Endothelial cell of umbilical vein (primary cell): ENCODE measurements around the gene EEFSEC. TPM values are rescaled to one million over a fixed set of nuclear protein-coding genes. Genes with fewer than 3 reads are reported as not detected.

ENCODE experiments used
- BruUV-seq: library from RNA; stranded (reverse); fragments of 400-500 nt; replicated peaks from 2 replicates; lab custom pipeline; 2021; lab: Mats Ljungman, UMichigan
- CTCF ChIA-PET: fragments of 300-600, 350-600 bp; sonication (Branson Sonifier 250); formaldehyde crosslinking; loops from one replicate; lab custom pipeline; 2021; ENCODE audit warnings: antibody characterized with exemption, inconsistent platforms; lab: Charles Lee
- POLR2A ChIA-PET: fragments of 300-600, 350-600 bp; sonication (Branson Sonifier 250); formaldehyde crosslinking; loops from one replicate; lab custom pipeline; 2021; ENCODE audit warnings: antibody characterized with exemption, inconsistent platforms; lab: Charles Lee
- DNase-seq: peaks from one replicate; pipeline ENCODE4 v3.0.0-alpha.2; 2011; ENCODE audit warnings: low read depth, low spot score
- FAIRE-seq: peaks from 2 replicates; lab custom pipeline; 2011; peaks lifted over from hg19 to GRCh38; lab: Jason Lieb, UNC
- H2AFZ ChIP-seq: 2 replicates; pipeline ENCODE4 v1.6.0; 2012; ENCODE audit warnings: low read depth, low read length, control low read depth, inconsistent platforms
- H3K27ac ChIP-seq: 2 replicates; pipeline ENCODE4 v1.5.1; 2011; ENCODE audit warnings: low read depth, mild to moderate bottlenecking, control low read depth, low read length, moderate library complexity; ENCODE audit not compliant: insufficient read depth
- H3K27me3 ChIP-seq, 2 experiments: 2 replicates each; pipeline versions ENCODE4 v1.6.0 to v1.6.1; 2011; ENCODE audit warnings: low read length in 2 of 2, mixed read lengths in 1 of 2; ENCODE audit not compliant: control insufficient read depth in 2 of 2, insufficient read depth in 2 of 2
- H3K36me3 ChIP-seq, 2 experiments: 2 replicates in 1 of 2; 3 replicates in 1 of 2; pipeline ENCODE4 v1.5.1; 2011; ENCODE audit warnings: low read length in 2 of 2, mild to moderate bottlenecking in 1 of 2, moderate library complexity in 1 of 2; ENCODE audit not compliant: control insufficient read depth in 2 of 2, insufficient read depth in 2 of 2; ENCODE audit errors: extremely low read depth in 1 of 2
- H3K4me1 ChIP-seq: 3 replicates; pipeline ENCODE4 v1.5.1; 2011; ENCODE audit warnings: mild to moderate bottlenecking, low read length; ENCODE audit not compliant: control insufficient read depth, insufficient read depth; ENCODE audit errors: extremely low read depth
- H3K4me2 ChIP-seq: 2 replicates; pipeline ENCODE4 v1.6.1; 2011; ENCODE audit warnings: low read length, control low read depth, mixed read lengths; ENCODE audit not compliant: insufficient read depth
- H3K4me3 ChIP-seq, 3 experiments: fragments of 200-600 bp in 1 of 3; sonication (generic), shearing (Covaris generic) in 1 of 3; replicated peaks in 1 of 3; 2 replicates each; pipeline ENCODE4 v1.5.1; 2011 to 2016; ENCODE audit warnings: control low read depth in 3 of 3, low read length in 3 of 3, mild to moderate bottlenecking in 2 of 3, inconsistent platforms in 1 of 3, low read depth in 1 of 3, moderate library complexity in 1 of 3; ENCODE audit not compliant: insufficient read depth in 1 of 3
- H3K79me2 ChIP-seq: 2 replicates; pipeline ENCODE4 v1.6.0; 2012; ENCODE audit warnings: low read length, inconsistent platforms; ENCODE audit not compliant: control insufficient read depth, insufficient read depth
- H3K9ac ChIP-seq: replicated peaks from 2 replicates; pipeline ENCODE3; 2011; ENCODE audit warnings: low read length, control low read depth; ENCODE audit not compliant: insufficient read depth; ENCODE audit errors: extremely low read depth
- H3K9me1 ChIP-seq: replicated peaks from 3 replicates; pipeline ENCODE4 v1.6.0; 2011; ENCODE audit warnings: mild to moderate bottlenecking, low read length; ENCODE audit not compliant: control insufficient read depth, insufficient read depth; ENCODE audit errors: extremely low read depth
- H3K9me3 ChIP-seq: replicated peaks from 2 replicates; pipeline ENCODE4 v1.5.1; 2012; ENCODE audit warnings: low read length, inconsistent platforms; ENCODE audit not compliant: control insufficient read depth, insufficient read depth
- H4K20me1 ChIP-seq: replicated peaks from 2 replicates; pipeline ENCODE3; 2011; ENCODE audit warnings: mild to moderate bottlenecking, low read length; ENCODE audit not compliant: control insufficient read depth, insufficient read depth; ENCODE audit errors: extremely low read depth
- CTCF ChIP-seq, 2 donors: IDR thresholded peaks; 1 replicate in 1 of 2; 2 replicates in 1 of 2; pipeline ENCODE4 v1.5.1; 2011; ENCODE audit warnings: low read length in 2 of 2, mild to moderate bottlenecking in 2 of 2, moderate library complexity in 2 of 2, control low read depth in 1 of 2, inconsistent platforms in 1 of 2, low read depth in 1 of 2; ENCODE audit not compliant: insufficient read depth in 1 of 2; ENCODE audit errors: extremely low read depth in 1 of 2
- EZH2 ChIP-seq: IDR thresholded peaks from 2 replicates; pipeline ENCODE4 v1.6.1; 2012; ENCODE audit warnings: borderline replicate concordance, low read depth, mild to moderate bottlenecking, moderate library complexity, low read length, inconsistent platforms; ENCODE audit not compliant: severe bottlenecking
- FOS ChIP-seq: IDR thresholded peaks from 2 replicates; pipeline ENCODE4 v1.6.1; 2011; ENCODE audit warnings: mild to moderate bottlenecking, low read length, moderate library complexity, borderline replicate concordance; ENCODE audit not compliant: insufficient read depth
- GATA2 ChIP-seq: IDR thresholded peaks from 2 replicates; pipeline ENCODE4 v1.7.0; 2011; ENCODE audit warnings: low read depth, mild to moderate bottlenecking, moderate library complexity, mixed read lengths, low read length; ENCODE audit not compliant: insufficient read length, insufficient read depth
- JUN ChIP-seq: IDR thresholded peaks from 2 replicates; pipeline ENCODE4 v1.6.1; 2011; ENCODE audit warnings: borderline replicate concordance, low read depth; ENCODE audit not compliant: insufficient read length, insufficient read depth
- MAX ChIP-seq: IDR thresholded peaks from 2 replicates; pipeline ENCODE4 v1.6.1; 2011; ENCODE audit not compliant: insufficient read depth, insufficient read length
- MYC ChIP-seq: IDR thresholded peaks from one replicate; pipeline ENCODE4 v1.6.1; 2011; ENCODE audit warnings: mild to moderate bottlenecking, low read depth, low read length
- POLR2A ChIP-seq: IDR thresholded peaks from 2 replicates; pipeline ENCODE4 v1.6.1; 2012; ENCODE audit warnings: low read depth, mild to moderate bottlenecking, control low read depth, low read length
- POLR2AphosphoS5 ChIP-seq: IDR thresholded peaks from 2 replicates; pipeline ENCODE4 v1.6.1; 2012; ENCODE audit warnings: low read depth, mild to moderate bottlenecking, control low read depth, low read length, moderate library complexity; ENCODE audit not compliant: insufficient read depth
- dilution Hi-C: fragments of 300-500 bp; cut with MboI; formaldehyde crosslinking; loops from one replicate; pipeline ENCODE4 v1.15.0; 2019; ENCODE audit warnings: low sequenced_read_pairs; ENCODE audit not compliant: extremely low pct_ligation_motif_present
- intact Hi-C: fragments of 100-400 bp; cut with micrococcal nuclease; formaldehyde crosslinking; loops from one replicate; pipeline ENCODE4 v1.10.0; 2022
- polyA plus RNA-seq, 4 experiments: library from polyadenylated mRNA; depleted of rRNA in 3 of 4; stranded (reverse) in 3 of 4; unstranded in 1 of 4; fragments of >200 nt; gene quantifications; 2 replicates each; pipeline versions ENCODE4 v1.2.1 to v1.2.3, GENCODE V29; 2011 to 2012; ENCODE audit warnings: missing spikeins in 1 of 4
- total RNA-seq: library from RNA; stranded (reverse); gene quantifications from 2 replicates; pipeline ENCODE4 v1.2.3, GENCODE V29; 2021

Gene EEFSEC
- total and polyA plus RNA-seq, 2 donors (not counting 3 experiments of a cell fraction or from before 2014, with no cell fraction given) = 13.1 to 14.5 TPM

- no peaks in the 10 kb centered on the region for H4K20me1 ChIP-seq
- H3K27ac ChIP-seq = no peak overlapping the region
- POLR2A ChIA-PET = no interaction called here
- no peak for TF ChIP-seq FOS
- TF ChIP-seq EZH2 = no peak
- no peak for TF ChIP-seq CTCF (IDR thresholded peaks at IDR 0.05; ENCODE audit: extremely low read depth in 1 of 2, insufficient read depth in 1 of 2, low read depth in 1 of 2, low read length in 2 of 2)
- TF ChIP-seq MAX = no peak
- TF ChIP-seq POLR2AphosphoS5 = no peak
- TF ChIP-seq GATA2 = no peak
- TF ChIP-seq JUN = no peak
- no peak for TF ChIP-seq POLR2A
- no peak for TF ChIP-seq MYC
- H3K9ac ChIP-seq = no peak overlapping the region
- no peaks in the 10 kb centered on the region for H3K79me2 ChIP-seq
- dilution Hi-C loops = no loop called here
- FAIRE-seq = no peak
- no peaks in the 10 kb centered on the region for H3K27me3 ChIP-seq
- no peak overlapping the region for H3K4me3 ChIP-seq
- H3K4me2 ChIP-seq = no peak overlapping the region
- no TSS peak for BruUV-seq
- CTCF ChIA-PET = interaction anchor here (4.5 kb wide), 1 partner anchor 13 kb away, joined by 32 read pairs; no protein-coding TSS in a partner anchor
- H3K9me1 ChIP-seq = no peaks in the 10 kb centered on the region
- intact Hi-C loops = no loop called here
- H2AFZ ChIP-seq = no peak overlapping the region
- H3K36me3 ChIP-seq = no peaks in the 10 kb centered on the region
- DNase-seq = no peak
- H3K4me1 ChIP-seq = no peaks in the 10 kb centered on the region
- H3K9me3 ChIP-seq = no peaks in the 10 kb centered on the region
Observed at GRCh38 chr3:128334766-128335165, 181.5 kb downstream of the EEFSEC start.
